Right ventricle myocardium superior (tissue), 1 donor: ENCODE results near the gene ZFP62. TPM values are rescaled to one million over a fixed set of nuclear protein-coding genes. Genes with fewer than 3 reads are reported as not detected.

Experiments used
- ATAC-seq: fragments of 200-7000 bp; cut with Tn5 transposase; one replicate; pipeline ENCODE4 v1.9.1; 2020; ENCODE audit warnings: mild to moderate bottlenecking; ENCODE audit not compliant: poor library complexity
- DNase-seq: peaks from one replicate; pipeline ENCODE4 v3.0.0-alpha.2; 2020
- intact Hi-C: fragments of 100-400 bp; cut with DNase I; formaldehyde crosslinking; loops from one replicate; pipeline ENCODE4 v1.11.2; 2022
- total RNA-seq: library from RNA; stranded (reverse); fragmentation: NEBNext Ultra II Directional; extraction: Animal tissue kit (Norgen Biotek cat#: 25700); gene quantifications from one replicate; pipeline ENCODE4 v1.2.1, GENCODE V29; 2021
- donor health status: DM: no; HTN: yes; CAD: no; lungs with severe emphysema.

ZFP62 gene
- total RNA-seq, 1 donor from 2014 or later, result 16.6 TPM

DNA sequence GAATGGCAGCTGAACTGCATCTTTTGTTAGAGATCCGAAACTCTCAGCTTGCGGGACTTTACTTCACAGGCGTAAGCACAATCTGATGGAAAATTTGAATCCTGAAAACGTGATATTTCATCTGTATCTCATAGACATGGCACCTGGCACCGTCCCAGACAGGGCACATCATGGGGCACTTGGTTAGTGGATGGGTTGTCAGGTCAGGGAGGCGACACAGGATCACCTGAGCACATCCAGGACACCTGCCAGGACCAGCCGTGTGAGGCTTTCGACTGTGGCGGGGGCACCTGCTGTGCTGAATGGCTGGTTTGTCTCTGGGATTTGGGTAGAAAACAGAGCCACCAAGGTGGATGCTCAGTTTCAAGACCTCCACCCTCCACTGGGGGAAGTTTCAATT lies 11.3 kb upstream of the ZFP62 start:
- intact Hi-C loops, result loop anchor here (10.0 kb wide), 1 partner anchor 162 kb away; no protein-coding TSS in a partner anchor
- no peak for ATAC-seq
- DNase-seq, result no peak

DNA sequence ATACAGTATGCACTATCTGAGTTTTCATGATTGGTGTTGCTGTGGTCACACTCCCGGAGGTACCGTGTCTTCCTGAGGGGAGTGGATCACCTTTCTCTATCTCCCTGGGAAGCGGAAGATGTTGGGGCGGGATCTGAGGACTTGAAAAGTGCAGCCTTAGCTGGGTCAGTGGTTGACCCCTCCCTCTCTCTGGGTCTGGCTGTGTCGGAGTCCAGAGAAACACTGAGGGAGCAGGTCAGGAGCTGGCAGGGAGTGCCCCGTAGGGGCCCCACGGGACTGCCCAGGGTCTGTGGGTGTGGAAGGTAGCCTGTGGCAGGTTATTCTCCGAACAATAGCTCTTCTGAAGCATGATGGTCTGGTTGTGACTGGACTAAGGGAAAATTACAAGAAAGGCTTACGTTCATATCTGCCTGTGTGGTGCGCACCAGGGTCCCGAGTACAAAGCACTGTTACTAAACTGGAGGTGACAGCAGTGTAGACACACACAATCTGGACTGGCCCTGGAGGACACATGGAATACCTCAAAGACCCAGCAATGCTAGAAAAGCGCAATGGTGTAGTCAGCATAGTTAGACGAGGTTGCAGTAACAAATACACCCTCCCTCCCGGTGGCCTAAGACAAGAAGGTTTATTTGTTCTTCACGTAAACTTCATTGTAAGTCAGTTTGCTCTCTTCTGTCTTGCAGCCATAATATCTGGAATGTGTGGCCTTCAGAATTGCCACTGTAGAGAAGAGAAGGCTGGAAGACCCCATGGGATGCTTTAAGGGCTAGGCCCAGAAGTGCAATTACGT lies 9.4 kb upstream of the ZFP62 start:
- intact Hi-C loops, result loop anchor here (10.0 kb wide), 1 partner anchor 164 kb away; no protein-coding TSS in a partner anchor
- DNase-seq (no peak), ATAC-seq (no peak)

DNA sequence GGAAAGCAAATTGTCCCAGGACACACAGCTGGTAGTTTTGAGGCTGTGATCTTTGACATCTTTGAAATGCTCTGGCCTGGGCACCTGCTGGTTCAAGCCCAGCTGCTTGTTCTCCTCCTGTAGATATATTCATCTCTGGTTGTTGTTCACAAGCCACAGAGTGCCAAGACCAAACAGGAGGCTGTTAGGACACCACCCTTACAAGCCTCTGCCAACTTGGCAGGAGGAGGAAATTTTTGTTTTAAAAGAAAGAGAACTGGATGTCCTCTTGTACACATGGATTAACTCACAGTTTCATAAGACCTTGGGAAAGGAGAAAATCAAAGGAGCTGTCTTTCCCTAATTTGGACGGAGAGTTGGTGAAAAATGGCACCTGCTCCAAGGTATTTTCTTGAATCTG lies 8.5 kb upstream of the ZFP62 start:
- DNase-seq, result no peak
- intact Hi-C loops, result no loop called here
- ATAC-seq, result no peak

DNA sequence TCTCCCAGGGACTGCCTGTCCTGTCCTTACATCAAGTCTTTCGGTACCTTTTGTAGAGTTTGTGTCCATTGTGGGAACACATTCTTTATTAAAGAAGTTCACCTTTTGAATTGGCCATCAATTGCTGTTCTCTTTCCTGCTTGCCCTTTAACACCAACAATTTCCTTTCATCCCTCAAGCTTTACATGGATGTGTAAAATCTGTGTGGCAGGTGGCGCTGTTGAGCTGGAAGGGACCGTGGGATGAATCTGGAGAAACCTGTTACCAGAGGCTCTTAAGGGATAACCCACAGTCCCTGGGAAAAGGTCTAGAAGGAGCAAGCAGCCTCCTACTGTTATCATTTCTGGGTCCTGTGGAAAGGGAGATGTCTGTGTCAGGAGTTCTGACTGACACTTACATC lies 7.9 kb upstream of the ZFP62 start:
- DNase-seq (peak; percentile 87), ATAC-seq (peak; percentile 78)
- intact Hi-C loops, result no loop called here

DNA sequence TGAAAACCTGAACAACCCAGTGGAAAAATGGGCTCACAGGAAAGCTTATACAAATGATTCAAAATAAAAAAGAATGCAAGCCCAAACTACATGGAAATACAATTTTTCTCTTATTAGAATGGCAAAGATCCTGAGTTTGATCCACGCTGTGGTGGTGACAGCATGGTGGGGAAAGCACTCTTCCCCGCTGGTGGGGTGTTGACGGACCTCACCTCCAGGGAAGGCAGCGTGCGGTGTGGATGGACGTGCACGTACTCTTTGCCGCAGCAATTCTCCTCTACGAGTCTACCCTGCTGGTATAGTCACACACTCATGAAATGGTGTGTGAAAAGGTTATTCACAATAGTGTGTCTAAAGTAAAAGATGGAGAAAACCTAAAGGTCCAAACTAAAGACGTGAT lies 5.9 kb upstream of the ZFP62 start:
- DNase-seq (no peak), ATAC-seq (no peak)
- intact Hi-C loops, result no loop called here

DNA sequence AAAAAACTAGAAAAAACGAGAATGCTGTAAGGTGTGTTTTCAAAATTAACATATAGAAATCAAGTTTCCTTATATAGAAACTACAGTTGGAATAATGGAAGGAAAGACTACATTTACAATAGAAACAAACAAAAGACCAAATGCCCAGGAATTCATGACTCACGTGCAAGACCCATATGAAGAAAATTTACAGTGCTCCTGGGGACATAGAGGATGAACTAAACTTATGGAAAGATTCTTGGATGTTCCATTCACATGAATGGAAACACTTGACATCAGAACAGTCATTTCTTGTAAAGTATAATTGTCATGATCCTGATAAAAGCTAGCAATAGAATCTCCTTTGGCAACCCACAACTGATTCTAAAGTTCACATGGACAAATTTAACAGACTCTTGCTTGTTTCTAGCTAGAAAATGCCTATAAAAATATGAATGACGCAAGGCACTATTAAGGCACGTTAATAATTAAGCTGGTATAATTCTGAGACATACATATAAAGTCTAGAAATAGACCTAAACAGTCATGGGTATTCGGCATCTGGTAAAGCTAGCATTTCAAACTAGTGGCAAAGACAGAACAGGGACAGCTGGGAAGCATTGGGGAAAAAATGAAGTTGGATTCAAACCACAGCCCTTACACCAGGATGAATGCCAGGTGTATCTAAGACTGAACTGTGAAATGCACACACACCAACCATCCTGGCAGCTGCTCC lies 5.1 kb upstream of the ZFP62 start:
- intact Hi-C loops, result no loop called here
- DNase-seq, result no peak
- no peak for ATAC-seq

DNA sequence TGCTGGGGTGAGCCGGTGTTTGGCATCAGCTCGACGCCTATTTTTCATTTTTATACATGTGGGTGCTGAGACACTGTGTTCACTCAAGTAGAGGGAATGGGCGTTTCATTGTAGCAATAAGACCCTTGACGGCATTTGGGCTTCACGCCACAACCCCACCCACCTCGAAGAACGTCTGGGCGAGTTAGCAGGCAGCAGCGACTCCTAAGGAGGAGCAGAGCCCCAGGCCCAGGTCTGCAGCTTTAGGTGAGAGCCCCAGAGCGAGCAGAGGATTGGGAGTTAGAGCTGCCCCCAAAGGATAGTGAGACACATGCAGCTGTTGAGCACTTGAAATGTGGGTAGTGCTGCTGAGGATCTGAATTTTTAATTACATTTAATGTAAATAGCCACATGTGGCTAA lies 1.6 kb upstream of the ZFP62 start:
- intact Hi-C loops, result loop anchor here (5.0 kb wide), 1 partner anchor 60 kb away; the partner anchor contains the start of gene MGAT1
- ATAC-seq, result no peak
- DNase-seq, result no peak

DNA sequence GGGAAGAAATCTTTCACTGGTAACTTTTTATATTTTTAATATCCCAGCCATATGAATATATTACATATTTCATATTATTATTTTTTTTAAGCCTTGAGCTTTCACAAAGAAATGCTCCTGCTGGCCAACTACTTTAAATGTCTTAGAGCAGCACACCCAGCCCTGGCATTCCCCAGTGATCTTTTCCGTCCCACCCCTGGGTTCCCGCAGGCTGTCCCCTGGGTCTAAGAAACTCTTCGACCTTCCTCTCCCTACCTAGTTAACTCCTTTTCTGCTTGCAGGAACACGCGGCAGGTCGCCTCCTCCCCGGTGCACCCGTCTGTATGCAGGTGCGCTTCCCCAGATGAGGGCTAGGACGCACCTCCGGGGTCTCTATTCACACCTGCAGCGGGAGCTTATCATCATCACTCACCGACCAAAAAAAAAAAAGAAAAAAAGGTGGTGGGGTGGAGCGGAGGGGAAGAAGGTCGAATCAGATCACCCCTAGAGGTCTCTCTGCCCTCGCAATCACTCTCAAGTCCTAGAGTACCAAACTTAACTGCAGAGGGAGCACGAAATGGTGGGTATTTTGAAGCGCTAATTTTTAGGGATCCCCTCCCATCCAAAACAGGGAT lies 696 bp downstream of the ZFP62 start:
- intact Hi-C loops, result loop anchor here (2.0 to 5.0 kb wide), 2 partner anchors 58 to 76 kb away; partner anchors contain the start of gene MGAT1
- ATAC-seq, result peak; percentile 69
- peak; percentile 52 for DNase-seq

DNA sequence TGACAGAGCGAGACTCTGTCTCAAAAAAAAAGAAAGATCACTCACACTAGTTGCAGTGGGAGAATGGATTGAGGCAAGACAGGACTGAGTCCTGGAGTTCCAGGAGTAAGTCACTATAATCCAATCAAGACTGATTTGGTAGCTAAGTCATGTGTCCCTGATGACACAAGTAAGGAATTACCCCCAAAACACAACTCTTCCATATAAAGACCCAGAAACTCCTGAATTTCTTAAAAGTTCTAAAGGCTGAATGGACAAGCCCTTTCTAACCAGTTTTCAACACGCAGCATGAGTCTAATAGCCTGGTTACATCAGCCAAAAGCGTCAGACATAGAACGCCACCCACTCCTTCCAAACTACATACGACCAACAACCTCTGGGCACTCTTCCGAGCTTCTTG lies 2.5 kb downstream of the ZFP62 start:
- no peak for DNase-seq
- intact Hi-C loops, result no loop called here
- ATAC-seq, result no peak

DNA sequence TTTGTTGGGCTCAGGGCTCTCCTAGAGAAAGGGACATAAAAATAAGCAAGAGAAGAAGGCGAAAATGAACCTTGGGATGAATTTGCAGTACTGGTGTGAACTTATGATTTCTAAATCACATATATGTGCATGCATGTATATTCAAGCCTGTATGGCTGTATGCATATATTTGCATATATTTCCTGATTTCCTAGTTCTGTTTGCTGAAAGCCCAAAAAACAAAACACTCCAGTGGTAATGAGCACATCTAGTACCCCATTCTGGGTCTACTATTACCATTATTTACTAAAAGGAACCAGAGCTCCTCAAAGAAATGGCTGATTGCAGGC lies 7.3 kb downstream of the ZFP62 start:
- intact Hi-C loops, result no loop called here
- ATAC-seq (no peak), DNase-seq (no peak)

DNA sequence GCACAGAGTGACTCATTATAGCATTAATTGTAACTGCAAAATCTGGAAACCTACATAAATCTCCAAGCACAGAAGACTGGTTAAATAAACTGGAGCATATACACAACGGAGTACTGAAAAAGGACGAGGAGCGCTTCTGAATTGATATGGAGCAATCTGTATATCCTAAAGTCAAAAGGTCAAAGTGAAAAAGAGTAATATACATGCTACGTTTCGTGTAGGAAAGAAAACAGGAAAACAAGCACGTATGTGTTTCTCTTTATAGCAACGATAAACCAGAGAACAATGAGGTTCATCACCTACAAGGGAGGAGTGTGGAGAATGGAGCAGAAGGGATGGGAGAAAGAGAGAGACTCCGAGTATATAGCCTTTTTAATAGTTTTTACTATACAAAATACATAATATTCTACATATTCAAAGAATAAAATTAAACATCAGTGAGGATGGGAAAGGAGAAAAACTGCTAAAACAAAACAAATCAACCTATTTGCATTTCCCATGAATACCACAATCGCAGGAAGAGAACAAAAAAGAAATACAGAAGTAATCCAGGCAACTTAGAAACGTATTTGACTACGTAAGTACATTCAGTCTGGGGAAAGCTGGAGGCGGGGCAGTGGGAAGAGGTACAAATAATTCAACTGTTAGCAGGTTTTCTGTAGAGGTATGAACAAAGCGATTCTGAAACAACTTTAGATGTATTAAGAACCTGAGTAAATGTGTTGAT lies 7.8 kb downstream of the ZFP62 start:
- ATAC-seq, result no peak
- no peak for DNase-seq
- intact Hi-C loops, result no loop called here

DNA sequence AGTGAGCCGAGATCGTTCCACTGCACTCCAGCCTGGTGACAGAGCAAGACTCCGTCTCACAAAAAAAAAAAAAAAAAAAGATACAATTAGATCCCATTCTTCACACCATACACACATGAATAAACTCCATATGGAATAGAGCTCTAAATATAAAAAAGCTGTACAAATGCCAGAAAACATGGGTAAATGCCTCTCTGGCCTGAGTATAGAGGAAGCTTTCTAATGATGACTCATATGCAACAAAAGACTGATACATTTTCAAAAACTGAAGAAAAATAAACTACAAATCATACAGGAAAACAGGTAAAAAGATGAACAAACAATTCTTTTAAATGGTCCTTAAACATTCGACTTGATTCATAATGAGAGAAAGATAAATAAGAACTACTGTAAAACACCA lies 8.6 kb downstream of the ZFP62 start:
- ATAC-seq, result no peak
- intact Hi-C loops, result no loop called here

DNA sequence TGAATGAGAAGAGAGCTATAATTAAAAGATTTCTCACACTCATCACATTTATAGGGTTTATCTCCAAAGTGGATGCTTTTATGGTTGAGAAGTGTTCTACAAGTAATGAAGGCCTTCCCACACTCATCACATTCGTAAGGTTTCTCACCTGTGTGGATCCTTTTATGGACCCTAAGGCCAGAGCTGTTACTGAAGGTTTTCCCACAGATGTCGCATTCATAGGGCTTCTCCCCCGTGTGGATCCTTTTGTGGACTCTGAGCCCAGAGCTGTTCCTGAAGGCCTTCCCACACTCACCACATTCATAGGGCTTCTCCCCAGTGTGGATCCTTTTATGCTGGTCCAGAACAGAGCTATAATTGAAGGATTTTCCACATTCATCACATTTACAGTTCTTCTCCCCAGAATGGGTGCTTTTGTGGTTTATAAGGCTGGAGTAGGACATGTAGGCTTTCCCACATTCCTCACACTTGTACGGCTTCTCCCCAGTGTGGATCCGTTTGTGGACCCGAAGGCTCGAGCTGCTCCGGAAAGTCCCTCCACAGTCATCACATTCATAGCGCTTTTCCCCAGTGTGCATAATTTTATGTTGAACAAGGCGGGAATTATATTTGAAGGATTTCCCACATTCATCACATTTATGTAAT lies 10.5 kb downstream of the ZFP62 start:
- intact Hi-C loops, result no loop called here
- DNase-seq (no peak), ATAC-seq (no peak)

More for the DNA sequence above, 8.6 kb downstream of the ZFP62 start:
- DNase-seq, result no peak

DNA sequence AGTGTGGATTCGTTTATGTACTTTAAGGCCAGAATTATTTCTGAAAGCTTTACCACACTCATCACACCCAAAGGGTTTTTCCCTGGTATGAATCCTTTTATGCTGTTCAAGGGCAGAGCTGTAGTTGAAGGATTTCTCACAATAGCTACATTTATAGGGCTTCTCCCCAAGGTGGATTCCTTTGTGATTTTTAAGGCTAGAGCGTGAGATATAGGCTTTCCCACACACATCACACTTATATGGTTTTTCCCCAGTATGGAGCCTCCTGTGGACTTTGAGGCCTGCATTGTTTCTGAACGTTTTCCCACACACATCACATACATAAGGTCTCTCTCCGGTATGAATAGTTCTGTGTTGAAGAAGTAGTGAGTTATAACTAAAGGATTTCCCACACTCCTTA lies 11.2 kb downstream of the ZFP62 start:
- ATAC-seq (no peak), DNase-seq (no peak)
- intact Hi-C loops, result no loop called here

DNA sequence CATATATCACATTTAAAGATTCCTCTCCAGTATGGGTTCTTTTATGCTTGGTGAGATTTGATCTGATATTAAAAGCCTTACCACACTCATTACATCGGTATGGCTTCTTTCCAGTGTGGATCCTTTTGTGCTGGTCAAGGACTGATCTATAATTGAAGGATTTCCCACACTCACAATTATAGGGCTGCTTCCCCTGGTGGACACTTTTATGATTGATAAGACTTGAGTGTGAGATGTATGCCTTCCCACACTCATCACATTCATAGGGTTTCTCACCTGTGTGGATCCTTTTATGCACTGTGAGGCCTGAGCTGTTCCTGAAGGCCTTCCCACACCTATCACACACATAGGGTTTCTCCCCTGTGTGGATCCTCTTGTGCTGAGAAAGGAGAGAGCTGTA lies 12.2 kb downstream of the ZFP62 start:
- intact Hi-C loops, result no loop called here
- ATAC-seq, result no peak
- DNase-seq, result no peak

DNA sequence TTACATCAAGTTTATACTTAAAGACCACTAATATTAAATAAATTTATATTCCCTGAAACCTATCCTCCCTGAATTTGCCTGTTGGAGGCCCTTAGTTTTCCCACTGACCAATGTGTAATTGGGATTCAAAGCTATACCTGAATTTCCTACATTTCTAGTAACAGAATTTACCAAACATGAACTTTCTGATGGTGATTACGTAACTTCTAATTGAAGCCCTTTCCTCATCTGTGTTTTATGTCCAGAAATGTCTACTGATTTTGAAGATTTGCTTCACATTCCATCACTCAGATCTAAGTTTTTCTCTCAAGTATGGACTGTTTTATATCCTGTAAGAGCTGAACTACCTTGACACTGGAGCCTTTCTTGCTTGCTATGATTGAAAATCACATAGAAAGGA lies 12.8 kb downstream of the ZFP62 start:
- ATAC-seq (no peak), DNase-seq (no peak)
- intact Hi-C loops, result no loop called here

DNA sequence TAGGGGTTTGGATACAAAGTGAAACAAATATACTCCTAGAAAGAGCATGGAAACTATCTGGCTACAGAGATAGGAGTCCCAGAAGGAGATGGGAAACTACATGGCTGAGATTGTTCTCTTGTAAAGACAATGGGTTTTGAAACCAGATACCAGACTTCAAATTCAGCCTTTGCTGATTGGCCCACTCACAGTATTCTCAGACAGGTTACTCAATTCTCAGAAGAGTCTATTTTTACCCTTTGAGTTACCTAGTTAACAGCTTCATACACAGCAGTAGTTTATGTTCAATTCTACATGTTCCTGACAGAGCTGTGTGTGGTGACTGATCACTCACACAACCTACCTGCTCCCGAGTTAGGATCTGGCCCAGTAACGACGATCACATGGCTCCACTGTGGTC lies 14.1 kb downstream of the ZFP62 start:
- ATAC-seq (no peak), DNase-seq (no peak)
- intact Hi-C loops, result no loop called here

DNA sequence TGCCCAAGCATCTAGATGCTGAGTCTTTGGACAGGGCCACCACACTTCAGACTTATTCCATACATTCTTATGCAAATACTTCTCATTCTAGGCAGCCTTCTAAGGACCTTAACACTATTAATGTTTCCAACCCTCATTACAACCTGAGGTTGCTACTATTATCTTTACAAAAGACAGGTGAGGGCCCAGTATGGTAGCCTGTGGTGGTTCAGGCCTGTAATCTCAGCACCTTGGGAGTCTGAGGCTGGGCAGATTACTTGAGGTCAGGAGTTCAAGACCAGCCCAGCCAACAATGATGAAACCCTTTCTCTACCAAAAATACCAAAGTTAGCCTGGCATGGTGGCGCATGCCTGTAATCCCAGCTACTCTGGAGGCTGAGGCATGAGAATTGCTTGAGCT lies 16.2 kb downstream of the ZFP62 start:
- intact Hi-C loops, result no loop called here
- DNase-seq, result no peak
- ATAC-seq, result no peak

DNA sequence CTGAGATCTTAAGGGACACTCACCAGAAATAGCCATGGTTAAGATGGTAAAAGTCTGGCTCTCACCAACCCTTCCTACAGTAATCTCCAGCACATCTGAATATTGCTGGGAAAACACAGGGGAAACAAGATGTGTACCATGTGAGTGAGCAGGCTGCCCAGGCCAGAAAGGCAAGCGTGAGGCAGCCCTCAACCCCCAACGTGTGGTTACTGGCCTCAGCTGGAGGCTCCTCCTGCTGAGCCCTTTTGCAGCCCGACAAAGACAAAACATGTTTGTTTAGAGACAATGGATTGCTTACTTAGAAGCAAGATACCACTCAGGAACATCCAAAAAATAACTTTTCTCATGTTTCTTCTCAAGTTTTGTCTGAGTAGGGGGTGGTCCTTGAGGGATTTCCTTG lies 16.6 kb downstream of the ZFP62 start:
- ATAC-seq (no peak), DNase-seq (no peak)
- intact Hi-C loops, result no loop called here
